Stimulated activated CD4-positive, alpha-beta T cell treated with anti-CD3 and anti-CD28 coated beads, Interleukin-2, amount 100 ng/mL, for 4 hours (primary cell): Measurements from ENCODE around the gene NANOGP8.
"Not testable (repeated sequence)": the region's sequence is repeated elsewhere in the genome, so short reads cannot be mapped to it uniquely, and the experiment has no call there.

ENCODE experiments used
- DNase-seq: peaks from one replicate; pipeline ENCODE4 v3.0.0-alpha.2; 2020; ENCODE audit warnings: low read depth

Gene NANOGP8

GRCh38 chr15:35085176-35085919 is at the start of gene NANOGP8:
NANOGP8 (minus strand) TSS chr15:35085295; CDS start chr15:35085110, 185 bp downstream.
- DNase-seq = not testable (repeated sequence)

- no peak for DNase-seq
Measured at GRCh38 chr15:35134299-35134698, 49.2 kb upstream of the NANOGP8 start.

GRCh38 chr15:35130245-35130644 is 45.1 kb upstream of the NANOGP8 start:
- no peak for DNase-seq

GRCh38 chr15:35129361-35129760 is 44.3 kb upstream of the NANOGP8 start:
- DNase-seq = no peak

GRCh38 chr15:35127717-35128116 is 42.6 kb upstream of the NANOGP8 start:
- DNase-seq = no peak

GRCh38 chr15:35126236-35126635 is 41.1 kb upstream of the NANOGP8 start:
- no peak for DNase-seq

GRCh38 chr15:35123743-35124142 is 38.6 kb upstream of the NANOGP8 start:
- DNase-seq = no peak

- no peak for DNase-seq
Measured at GRCh38 chr15:35121611-35122359, 36.7 kb upstream of the NANOGP8 start.

GRCh38 chr15:35120173-35120572 is 35.1 kb upstream of the NANOGP8 start:
- DNase-seq = no peak

- DNase-seq = no peak
Measured at GRCh38 chr15:35118960-35119359, 33.9 kb upstream of the NANOGP8 start.

GRCh38 chr15:35117543-35118265 is 32.6 kb upstream of the NANOGP8 start:
- DNase-seq = no peak

GRCh38 chr15:35115155-35115725 is 30.1 kb upstream of the NANOGP8 start:
- DNase-seq = no peak

GRCh38 chr15:35112346-35112745 is 27.3 kb upstream of the NANOGP8 start:
- DNase-seq = no peak

GRCh38 chr15:35111861-35112260 is 26.8 kb upstream of the NANOGP8 start:
- no peak for DNase-seq

- DNase-seq = no peak
Measured at GRCh38 chr15:35108453-35108852, 23.4 kb upstream of the NANOGP8 start.

- DNase-seq = no peak
Measured at GRCh38 chr15:35107561-35107960, 22.5 kb upstream of the NANOGP8 start.

- DNase-seq = no peak
Measured at GRCh38 chr15:35107122-35107521, 22.0 kb upstream of the NANOGP8 start.

GRCh38 chr15:35104526-35105147 is 19.5 kb upstream of the NANOGP8 start:
- DNase-seq = no peak

- DNase-seq = no peak
Measured at GRCh38 chr15:35102186-35102585, 17.1 kb upstream of the NANOGP8 start.

- no peak for DNase-seq
Measured at GRCh38 chr15:35101335-35101734, 16.2 kb upstream of the NANOGP8 start.

GRCh38 chr15:35098737-35099136 is 13.6 kb upstream of the NANOGP8 start:
- DNase-seq = no peak

- no peak for DNase-seq
Measured at GRCh38 chr15:35095941-35096340, 10.8 kb upstream of the NANOGP8 start.
